Mucosa of descending colon (tissue), 3 donors: ENCODE data around the gene CRIM1. TPM values are rescaled to one million over a fixed set of nuclear protein-coding genes. Genes with fewer than 3 reads are reported as not detected.

Source experiments
- ATAC-seq: fragments of 200-7000 bp; cut with Tn5 transposase; one replicate; pipeline ENCODE4 v1.9.1; 2020; ENCODE audit warnings: mild to moderate bottlenecking, moderate library complexity
- DNase-seq, 3 donors: peaks; one replicate each; pipeline ENCODE4 v3.0.0-alpha.2; 2020
- H3K36me3 ChIP-seq: fragments of 200-600 bp; one replicate; pipeline ENCODE4 v1.8.0; 2021; ENCODE audit warnings: low read depth, mild to moderate bottlenecking
- H3K4me1 ChIP-seq: fragments of 200-600 bp; one replicate; pipeline ENCODE4 v1.8.0; 2021; ENCODE audit warnings: low read depth, mild to moderate bottlenecking
- H3K4me3 ChIP-seq: fragments of 200-600 bp; one replicate; pipeline ENCODE4 v1.8.0; 2021; ENCODE audit warnings: mild to moderate bottlenecking
- H3K9me3 ChIP-seq: fragments of 200-600 bp; one replicate; pipeline ENCODE4 v1.8.0; 2021; ENCODE audit warnings: mild to moderate bottlenecking
- intact Hi-C, 2 donors: fragments of 100-400 bp; cut with DNase I in 1 of 2; cut with micrococcal nuclease in 1 of 2; formaldehyde crosslinking; loops; one replicate each; pipeline versions ENCODE4 v1.11.0 to v1.11.1; 2022; cut with DNase I, micrococcal nuclease
- total RNA-seq, 3 donors: library from RNA; stranded (reverse); fragmentation: NEBNext Ultra II Directional in 2 of 3; extraction: Animal tissue kit (Norgen Biotek cat#: 25700) in 2 of 3; gene quantifications; one replicate each; pipeline versions ENCODE4 v1.2.1 to v1.2.4, GENCODE V29; 2021 to 2023
- TF ChIP-seq, protein P1 (sequence below): fragments of 200-600 bp; IDR thresholded peaks from one replicate; pipeline ENCODE4 v1.8.0; 2022; ENCODE audit warnings: antibody characterized with exemption, mild to moderate bottlenecking
- donor health status: DM: no; HTN: no; CAD: no; lungs with moderate emphysema.
- donor health status: DM: no; HTN: no; CAD: no.
- donor health status: DM: no; HTN: yes; CAD: no.

Gene CRIM1
- total RNA-seq, 3 donors from 2014 or later, result 66.9 to 104 (median 85.8) TPM

DNA sequence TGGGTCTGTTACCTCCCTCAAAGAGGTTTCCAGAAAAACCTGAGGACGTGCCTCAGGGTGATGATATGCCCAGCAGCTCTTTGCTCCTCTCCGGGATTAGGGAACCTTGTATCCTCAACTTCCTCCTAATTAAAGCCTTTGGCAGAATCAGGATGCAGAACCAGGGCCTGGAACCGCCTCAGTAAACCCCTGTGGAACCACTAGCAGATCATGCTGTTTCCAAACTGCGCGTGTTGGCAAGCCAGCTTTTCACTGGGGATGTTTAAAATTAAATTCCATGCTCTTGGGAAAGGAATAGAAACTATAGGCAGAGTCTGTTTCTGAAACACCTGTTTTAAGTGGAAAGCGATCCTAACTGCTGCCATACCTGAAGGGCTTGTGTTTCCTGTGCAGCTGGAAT, 26.4 kb downstream of the CRIM1 start:
- Histone ChIP-seq H3K4me3 (no peak overlapping the region), H3K36me3 (no peaks in the 10 kb centered on the region), H3K4me1 (peaks cover 23% of the 10 kb centered on the region), H3K9me3 (no peaks in the 10 kb centered on the region)
- intact Hi-C loops, result no loop called here
- TF ChIP-seq, protein P1, sequence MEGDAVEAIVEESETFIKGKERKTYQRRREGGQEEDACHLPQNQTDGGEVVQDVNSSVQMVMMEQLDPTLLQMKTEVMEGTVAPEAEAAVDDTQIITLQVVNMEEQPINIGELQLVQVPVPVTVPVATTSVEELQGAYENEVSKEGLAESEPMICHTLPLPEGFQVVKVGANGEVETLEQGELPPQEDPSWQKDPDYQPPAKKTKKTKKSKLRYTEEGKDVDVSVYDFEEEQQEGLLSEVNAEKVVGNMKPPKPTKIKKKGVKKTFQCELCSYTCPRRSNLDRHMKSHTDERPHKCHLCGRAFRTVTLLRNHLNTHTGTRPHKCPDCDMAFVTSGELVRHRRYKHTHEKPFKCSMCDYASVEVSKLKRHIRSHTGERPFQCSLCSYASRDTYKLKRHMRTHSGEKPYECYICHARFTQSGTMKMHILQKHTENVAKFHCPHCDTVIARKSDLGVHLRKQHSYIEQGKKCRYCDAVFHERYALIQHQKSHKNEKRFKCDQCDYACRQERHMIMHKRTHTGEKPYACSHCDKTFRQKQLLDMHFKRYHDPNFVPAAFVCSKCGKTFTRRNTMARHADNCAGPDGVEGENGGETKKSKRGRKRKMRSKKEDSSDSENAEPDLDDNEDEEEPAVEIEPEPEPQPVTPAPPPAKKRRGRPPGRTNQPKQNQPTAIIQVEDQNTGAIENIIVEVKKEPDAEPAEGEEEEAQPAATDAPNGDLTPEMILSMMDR, result no peak
- DNase-seq, result no peak
- ATAC-seq, result no peak

DNA sequence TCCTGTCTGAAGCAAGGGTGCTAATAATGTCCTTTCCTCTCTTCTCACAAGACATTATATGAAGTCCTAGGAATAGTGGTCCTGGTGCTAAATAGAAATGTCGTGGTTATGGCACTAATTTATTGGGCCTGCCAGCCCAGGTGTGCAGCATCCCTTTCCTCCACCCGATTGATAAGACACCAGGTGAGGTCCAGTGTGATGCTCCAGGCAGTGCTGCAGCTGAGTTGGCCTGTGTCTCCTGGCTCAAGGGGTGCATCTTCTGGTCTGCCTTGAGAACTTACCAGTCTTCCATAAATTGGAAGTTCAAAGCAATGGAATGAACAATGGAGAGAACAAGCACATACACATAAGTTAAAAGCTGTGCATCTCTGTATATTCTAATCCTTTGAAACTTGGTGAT, 26.9 kb downstream of the CRIM1 start:
- peaks cover 19% of the 10 kb centered on the region for H3K4me1 ChIP-seq
- H3K36me3 ChIP-seq, result no peaks in the 10 kb centered on the region
- TF ChIP-seq, protein P1, result no peak
- ATAC-seq (no peak), DNase-seq (no peak)
- intact Hi-C loops, result no loop called here
- H3K4me3 ChIP-seq, result no peak overlapping the region
- H3K9me3 ChIP-seq, result no peaks in the 10 kb centered on the region

DNA sequence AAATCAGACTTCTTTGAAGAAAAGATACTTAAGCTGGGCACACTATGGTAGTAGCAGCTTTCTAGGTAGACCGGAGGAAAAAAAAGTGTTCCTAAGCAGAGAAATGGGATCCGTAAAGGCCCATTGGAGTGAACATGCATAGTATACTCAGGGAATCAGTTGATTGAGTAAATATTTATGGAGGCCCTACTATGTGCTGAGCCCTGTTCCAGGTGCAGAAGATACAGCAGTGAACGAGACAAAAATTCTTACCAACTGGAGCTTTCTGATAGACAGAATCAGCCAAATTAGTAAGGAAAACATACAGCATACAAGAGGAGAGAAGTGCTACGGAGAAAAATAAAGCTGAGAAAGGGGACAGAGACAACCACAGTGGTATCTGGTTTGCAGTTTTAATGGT, 28.1 kb downstream of the CRIM1 start:
- ATAC-seq, result no peak
- no peaks in the 10 kb centered on the region for H3K9me3 ChIP-seq
- DNase-seq, result no peak
- no peak overlapping the region for H3K4me3 ChIP-seq
- TF ChIP-seq, protein P1, result no peak
- H3K36me3 ChIP-seq, result no peaks in the 10 kb centered on the region
- H3K4me1 ChIP-seq, result peaks cover 21% of the 10 kb centered on the region
- intact Hi-C loops, result no loop called here

DNA sequence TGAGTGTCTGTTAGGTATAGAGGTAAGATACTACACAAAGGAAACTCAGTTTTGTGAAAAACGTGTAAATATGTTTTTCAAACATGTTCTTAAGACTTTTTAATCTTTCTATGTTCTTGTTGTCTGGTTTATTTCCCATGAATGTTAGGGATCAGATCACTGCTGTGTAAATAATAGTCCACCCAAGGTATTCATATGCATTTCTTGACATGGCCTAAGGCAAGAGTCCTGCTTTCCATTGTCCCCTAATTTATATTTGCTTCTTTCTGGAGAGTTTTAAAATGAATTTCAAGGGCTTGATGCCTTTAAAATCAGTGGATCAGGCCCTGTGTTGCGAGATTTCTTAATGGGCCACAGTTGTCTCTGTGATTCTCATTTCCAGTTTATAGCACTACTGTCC, 28.9 kb downstream of the CRIM1 start:
- H3K36me3 ChIP-seq, result no peaks in the 10 kb centered on the region
- DNase-seq (no peak), ATAC-seq (no peak)
- H3K4me3 ChIP-seq, result no peak overlapping the region
- TF ChIP-seq, protein P1, result no peak
- intact Hi-C loops, result no loop called here
- H3K4me1 ChIP-seq, result peaks cover 22% of the 10 kb centered on the region
- no peaks in the 10 kb centered on the region for H3K9me3 ChIP-seq

DNA sequence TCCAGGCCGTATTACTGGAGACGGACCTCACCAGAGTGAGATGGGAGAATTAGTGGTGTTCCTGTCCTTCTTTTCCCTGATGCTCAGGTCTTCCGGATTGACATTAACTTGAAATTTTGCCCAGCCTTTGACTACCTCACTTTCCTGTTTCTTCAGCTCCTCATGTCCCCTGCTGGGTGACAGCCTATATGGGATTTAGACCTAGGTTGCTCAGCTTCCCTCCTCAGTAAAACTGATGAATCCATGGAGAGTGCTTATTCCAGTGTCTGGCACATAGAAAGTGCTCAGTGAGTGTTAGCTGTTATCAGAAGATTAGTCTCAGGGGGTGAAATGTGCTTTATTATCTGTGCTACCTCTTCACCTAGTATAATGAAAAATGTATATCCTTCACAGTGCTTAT, 30.0 kb downstream of the CRIM1 start:
- intact Hi-C loops, result no loop called here
- ATAC-seq (no peak), DNase-seq (no peak)
- H3K36me3 ChIP-seq, result no peaks in the 10 kb centered on the region
- no peak overlapping the region for H3K4me3 ChIP-seq
- TF ChIP-seq, protein P1, result no peak
- peaks cover 12% of the 10 kb centered on the region for H3K4me1 ChIP-seq
- H3K9me3 ChIP-seq, result no peaks in the 10 kb centered on the region

DNA sequence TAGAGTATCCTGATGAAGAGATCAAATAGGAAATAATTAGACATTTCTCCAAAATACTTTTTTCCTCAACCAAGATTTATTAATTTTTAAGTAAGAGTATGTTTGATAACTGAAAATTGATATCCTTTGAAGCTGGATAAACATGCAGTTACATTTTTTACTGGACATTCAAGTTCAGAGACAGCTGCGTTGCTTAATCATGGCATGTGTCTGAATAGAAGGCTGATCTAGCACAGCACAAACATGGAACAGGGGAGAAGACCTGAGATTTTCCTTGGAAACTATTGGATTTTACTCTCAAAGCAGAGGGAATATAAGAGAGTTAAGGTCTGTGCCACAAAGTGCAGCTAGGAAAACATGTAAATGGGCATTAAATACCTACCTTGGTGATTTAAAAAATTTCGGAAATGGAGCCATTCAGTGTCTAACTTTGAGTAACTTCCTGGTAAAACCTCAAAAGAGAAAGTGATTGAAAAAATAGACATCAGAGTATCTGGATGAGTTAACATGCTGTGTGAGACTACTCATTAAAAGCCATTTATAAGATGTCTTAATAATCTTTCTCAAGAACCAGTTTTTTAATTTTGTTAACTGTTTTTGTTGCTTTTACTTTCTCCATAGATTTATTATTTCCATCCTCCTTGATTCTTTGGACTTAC, 31.8 kb downstream of the CRIM1 start:
- intact Hi-C loops, result no loop called here
- Histone ChIP-seq H3K9me3 (no peaks in the 10 kb centered on the region), H3K4me3 (no peak overlapping the region), H3K36me3 (no peaks in the 10 kb centered on the region), H3K4me1 (peaks cover 7% of the 10 kb centered on the region)
- ATAC-seq, result no peak
- no peak for DNase-seq
- TF ChIP-seq, protein P1, result no peak
